Cerebellar cortex (tissue), 1 donor: ENCODE data around the gene RAB44.

ENCODE experiments used
- DNase-seq: peaks from one replicate; pipeline ENCODE4 v3.0.0-alpha.2; 2015; ENCODE audit warnings: low spot score

RAB44 gene

DNA sequence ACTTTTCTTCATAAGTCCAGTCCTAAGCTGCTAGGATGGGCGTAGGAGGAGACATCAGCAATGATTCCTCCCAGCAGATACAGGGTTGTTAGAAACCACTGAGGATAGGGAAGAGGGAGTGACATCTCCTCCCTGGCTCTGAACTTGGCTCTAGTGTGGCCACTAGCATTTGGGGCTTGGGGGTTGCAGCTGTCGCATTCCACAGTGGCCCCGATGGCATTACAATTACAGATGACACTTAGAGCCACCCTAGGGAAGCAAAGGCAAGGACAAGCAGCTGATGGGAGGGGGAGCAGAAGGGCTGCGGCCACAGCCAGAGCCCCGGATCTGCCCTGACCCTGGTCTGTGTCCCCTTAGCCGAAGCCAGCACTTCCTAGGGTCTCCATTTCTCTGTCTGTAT is 28.6 kb upstream of the RAB44 start:
- no peak for DNase-seq

DNA sequence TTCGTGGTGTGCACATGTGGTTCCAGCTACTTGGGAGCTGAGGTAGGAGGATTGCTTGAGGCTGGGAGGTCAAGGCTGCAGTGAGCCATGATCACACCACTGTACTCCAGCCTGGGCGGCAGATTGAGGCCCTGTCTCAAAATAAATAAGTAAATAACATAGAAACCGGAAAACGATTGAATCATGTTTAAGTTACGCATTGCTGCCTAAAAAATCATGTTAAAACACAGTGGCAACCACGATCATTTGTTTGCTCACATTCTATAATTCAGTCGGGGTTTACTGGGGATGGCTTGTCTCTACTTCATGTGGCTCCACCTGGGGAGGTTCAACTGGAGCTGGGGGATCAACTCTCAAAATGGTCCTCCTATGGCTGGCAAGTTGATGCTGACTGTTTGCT is 27.4 kb upstream of the RAB44 start:
- no peak for DNase-seq

DNA sequence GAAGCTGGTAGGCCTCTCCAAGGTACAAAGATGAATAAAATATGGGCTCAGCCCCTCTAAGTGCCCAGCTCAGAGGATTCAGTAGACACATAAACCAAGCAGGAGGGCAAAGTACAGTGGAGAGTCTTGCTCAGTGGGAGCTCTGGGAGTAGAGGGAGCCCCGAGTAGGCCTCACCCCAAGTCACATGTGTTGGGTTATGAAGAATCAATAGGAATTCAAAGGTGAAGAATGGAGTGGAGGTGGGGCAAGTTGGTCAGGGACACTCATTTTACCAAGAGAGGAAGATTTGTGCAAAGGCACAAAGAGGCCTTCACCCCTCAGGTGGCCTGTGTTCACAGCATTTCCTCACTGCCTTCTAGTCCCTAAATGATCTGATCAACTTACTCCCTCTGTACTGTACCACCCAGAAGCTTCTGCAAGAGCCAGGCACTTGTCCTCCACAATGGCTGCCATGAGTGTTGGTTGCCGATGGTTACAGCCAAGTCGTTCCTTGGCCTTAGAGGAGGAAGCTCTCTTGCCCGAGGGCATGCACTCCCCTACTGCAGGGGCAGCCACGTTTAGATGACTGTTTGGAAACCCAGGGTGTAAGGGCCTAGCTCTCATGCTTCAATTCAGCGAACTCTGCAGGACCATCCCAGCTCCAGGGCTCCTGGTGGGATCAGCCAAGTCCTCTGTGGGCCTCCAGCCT is 25.8 kb upstream of the RAB44 start:
- no peak for DNase-seq

DNA sequence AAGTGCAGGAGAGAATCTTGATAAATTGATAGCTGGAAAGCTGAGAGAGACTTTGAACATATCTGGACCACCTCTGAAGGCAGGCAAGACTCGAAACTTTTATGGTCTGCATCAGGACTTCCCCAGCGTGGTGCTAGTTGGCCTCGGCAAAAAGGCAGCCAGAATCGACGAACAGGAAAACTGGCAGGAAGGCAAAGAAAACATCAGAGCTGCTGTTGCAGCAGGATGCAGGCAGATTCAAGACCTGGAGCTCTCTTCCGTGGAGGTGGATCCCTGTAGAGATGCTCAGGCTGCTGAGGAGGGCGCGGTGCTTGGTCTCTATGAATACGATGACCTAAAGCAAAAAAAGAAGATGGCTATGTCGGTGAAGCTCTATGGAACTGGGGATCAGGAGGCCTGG is 23.7 kb upstream of the RAB44 start:
- DNase-seq: no peak

DNA sequence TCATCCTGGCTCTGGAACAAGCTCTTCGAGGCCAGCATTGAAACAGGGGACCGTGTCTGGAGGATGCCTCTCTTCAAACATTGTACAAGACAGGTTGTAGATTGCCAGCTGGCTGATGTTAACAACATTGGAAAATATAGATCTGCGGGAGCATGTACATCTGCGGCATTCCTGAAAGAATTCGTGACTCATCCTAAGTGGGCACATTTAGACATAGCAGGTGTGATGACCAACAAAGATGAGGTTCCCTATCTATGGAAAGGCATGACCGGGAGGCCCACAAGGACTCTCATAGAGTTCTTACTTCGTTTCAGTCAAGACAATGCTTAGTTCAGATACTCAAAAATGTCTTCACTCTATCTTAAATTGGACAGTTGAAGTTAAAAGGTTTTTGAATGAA is 22.7 kb upstream of the RAB44 start:
- no peak for DNase-seq

DNA sequence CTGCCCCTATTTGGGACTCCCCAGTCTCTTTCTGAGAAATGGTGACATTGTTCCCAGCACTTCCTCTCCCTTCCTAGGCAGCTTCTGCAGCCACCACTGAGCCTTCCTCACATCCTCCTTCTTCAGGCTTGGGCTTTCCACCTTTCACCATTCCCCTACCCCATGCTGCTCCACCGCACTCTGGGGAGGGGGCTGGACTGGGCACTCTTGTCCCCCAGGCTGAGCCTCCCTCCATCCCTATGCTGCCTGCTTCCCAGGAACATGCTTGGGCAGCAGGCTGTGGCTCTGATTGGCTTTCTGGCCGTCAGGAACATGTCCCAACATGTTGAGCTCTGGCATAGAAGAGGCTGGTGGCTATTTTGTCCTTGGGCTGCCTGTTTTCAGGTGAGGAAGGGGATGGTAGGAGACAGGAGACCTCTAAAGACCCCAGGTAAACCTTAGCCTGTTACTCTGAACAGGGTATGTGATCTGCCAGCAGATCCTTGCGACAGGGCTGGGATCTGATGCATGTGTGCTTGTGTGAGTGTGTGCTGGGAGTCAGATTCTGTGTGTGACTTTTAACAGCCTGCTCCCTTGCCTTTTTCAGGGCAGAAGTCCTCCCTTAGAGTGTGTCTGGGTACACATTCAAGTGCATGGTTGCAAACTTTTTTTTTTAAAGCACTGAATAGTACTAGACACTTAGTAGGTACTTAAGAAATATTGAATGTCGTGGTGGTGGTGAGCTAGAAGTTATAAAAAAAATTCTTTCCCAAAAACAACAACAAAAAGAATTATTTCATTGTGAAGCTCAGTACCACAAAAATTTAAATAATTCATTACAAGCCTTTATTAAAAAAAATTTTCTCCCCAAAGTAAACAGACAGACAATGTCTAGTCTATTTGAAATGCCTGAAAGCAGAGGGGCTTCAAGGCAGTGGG is 21.2 kb upstream of the RAB44 start:
- DNase-seq: no peak

DNA sequence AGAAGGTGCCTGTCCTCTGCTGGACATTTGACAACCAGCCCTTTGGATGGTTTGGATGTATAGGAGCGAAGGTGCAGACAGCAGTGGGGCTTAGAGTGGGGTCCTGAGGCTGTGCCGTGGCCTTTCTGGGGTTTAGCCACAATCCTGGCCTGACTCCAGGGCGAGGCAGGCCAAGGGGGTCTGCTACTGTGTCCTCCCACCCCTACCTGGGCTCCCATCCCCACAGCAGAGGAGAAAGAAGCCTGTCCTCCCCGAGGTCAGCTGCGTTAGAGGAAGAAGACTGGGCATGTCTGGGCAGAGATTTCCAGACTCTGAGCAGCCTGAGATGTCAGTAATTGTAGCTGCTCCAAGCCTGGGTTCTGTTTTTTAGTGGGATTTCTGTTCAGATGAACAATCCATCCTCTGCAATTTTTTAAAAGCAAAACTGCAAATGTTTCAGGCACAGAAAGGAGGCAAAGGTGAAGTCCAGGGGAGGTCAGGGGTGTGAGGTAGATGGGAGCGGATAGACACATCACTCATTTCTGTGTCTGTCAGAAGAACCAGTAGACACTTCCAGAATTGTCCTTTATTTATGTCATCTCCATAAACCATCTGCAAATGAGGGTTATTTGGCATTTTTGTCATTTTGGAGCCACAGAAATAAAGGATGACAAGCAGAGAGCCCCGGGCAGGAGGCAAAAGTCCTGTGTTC is 20.4 kb upstream of the RAB44 start:
- no peak for DNase-seq

DNA sequence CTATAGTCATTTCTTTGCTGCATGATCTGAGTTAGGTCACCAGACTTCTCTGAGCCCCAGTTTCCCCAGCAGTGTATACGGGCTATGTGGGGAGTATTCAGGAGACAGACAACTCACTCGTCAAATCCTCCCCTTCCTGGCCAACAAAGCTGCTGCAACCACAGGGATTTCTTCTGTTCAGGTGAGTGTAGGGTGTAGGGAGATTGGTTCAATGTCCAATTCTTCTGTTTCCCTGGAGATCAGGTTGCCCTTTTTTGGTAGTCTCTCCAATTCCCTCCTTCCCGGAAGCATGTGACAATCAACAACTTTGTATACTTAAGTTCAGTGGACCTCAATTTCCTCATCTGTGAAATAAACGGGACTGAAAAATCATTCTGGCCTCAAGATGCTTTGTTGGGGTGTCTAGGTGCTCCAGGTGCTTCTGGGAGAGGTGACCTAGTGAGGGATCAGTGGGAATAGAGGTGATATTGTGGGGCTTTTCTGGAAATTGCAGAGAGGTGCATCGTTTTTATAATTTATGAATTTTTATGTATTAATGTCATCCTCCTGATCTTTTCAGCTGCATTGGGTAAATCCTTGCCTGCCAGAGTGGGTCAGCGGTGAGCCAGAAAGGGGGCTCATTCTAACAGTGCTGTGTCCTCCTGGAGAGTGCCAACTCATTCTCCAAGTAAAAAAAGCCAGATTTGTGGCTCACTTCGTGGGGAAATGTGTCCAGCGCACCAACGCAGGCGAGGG is 19.7 kb upstream of the RAB44 start:
- DNase-seq: peak; percentile 61

DNA sequence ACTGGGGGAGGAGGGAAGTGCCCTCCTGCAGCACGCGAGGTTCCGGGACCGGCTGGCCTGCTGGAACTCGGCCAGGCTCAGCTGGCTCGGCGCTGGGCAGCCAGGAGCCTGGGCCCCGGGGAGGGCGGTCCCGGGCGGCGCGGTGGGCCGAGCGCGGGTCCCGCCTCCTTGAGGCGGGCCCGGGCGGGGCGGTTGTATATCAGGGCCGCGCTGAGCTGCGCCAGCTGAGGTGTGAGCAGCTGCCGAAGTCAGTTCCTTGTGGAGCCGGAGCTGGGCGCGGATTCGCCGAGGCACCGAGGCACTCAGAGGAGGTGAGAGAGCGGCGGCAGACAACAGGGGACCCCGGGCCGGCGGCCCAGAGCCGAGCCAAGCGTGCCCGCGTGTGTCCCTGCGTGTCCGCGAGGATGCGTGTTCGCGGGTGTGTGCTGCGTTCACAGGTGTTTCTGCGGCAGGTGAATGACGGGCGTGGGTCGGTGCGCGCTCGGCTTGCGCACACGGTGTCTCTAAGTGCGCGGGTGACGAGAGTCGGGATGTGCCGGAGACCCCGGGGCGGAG is 19.1 kb upstream of the RAB44 start, which contains the start of gene CDKN1A:
Gene CDKN1A (plus strand): TSS at position 227 of the 555 bp plus-strand sequence. CDS start 5,388 bp downstream, outside the sequence.
- peak; percentile 69 for DNase-seq

DNA sequence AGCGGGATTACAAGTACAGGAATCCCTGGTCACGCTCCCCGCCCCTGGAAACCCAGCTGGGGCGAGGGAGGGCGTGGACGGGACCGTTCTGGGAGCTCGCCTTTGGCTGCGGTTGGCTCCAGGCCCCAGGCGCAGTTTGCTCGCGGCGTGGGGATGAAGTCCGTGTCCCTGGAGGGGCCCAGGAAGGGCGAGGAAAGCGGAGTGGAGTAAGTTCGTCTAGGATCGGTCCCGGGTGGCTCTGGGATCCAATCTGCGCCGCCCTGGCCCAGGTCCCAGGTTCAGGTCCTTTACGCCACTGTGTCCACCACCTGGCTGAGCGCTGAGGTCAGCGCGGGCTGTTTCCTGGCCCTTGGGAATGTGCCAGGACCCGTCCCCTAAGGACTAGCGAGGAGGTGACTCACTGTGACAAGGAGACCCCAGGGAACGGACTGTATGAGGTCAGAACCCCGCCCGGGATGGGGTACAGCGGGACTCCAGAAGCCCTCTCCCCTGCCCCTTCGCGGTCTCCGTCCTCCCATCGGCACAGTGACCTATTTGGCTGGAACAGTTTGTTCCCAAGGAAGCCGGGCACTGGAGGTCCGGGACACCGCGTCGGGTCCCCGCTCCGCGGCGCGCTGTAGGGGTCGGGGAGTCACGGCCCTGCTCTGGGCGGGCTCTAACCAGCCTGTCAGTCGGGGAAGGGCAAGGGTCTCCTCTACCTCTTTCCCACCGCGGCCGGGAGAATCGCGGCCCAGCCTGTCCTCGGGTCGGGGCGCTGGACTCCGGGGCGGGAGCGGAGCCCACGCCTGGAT is 18.4 kb upstream of the RAB44 start:
- peak; percentile 35 for DNase-seq

DNA sequence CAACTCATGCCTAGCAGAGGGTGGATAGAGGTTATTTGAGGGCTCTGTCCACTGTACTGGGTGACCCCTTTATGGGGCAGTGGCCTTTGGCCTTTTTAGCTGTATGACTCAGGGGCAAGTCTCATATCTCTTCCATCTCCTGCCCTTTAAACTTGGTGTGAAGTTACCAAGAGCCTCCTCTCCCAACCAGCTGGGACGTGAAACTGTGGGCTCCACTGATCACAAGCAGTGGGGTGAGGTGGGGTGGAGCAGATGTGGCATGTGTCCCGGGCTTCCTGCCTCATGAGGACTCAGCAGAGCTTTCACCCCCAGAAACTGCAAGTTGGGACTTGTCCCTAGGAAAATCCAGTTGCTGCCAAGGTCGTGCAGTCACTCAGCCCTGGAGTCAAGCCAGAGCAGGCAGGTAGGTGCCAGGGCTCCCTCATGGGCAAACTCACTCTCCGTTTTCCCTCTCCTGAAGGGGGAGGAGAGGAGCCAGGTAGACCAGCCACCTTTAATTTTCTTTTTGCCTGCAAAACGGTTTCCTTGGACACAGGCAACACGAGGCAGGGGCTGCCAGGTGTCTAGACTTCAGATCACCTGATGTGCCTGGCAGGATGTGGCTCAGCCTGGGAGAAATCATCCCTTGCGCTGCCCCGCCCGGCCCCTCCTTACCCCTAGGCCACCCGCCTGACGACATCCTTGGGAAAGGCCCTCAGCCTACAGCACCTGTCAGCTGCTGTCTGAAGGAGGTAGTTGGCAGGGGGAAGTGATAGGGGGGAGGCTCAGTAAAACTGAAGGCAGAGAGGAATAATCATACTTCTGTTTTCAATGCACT is 15.1 kb upstream of the RAB44 start:
- no peak for DNase-seq

DNA sequence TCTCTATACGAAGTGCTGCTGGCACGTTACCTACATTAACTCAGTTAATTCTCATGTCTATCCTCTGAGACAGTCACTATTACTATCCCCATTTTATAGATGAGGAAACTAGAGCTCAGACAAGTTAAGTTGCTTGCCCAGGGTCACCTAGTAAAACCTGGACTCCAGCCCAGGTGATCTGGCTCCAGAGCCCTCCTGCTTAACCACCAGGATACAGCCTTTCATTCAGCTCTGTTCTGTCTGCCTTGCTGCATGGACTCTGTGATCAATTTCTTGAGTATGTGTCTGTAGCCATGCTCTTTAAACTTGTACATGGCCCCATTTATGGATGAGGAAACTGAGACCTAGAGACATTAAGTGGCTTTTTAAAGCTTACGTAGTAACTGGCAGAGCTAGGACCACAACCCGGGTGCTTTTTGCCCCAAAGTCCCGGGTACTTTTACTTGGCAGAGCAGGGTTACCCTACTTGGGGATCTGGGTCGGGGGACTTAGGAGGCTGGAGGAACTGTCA is 14.4 kb upstream of the RAB44 start:
- no peak for DNase-seq

DNA sequence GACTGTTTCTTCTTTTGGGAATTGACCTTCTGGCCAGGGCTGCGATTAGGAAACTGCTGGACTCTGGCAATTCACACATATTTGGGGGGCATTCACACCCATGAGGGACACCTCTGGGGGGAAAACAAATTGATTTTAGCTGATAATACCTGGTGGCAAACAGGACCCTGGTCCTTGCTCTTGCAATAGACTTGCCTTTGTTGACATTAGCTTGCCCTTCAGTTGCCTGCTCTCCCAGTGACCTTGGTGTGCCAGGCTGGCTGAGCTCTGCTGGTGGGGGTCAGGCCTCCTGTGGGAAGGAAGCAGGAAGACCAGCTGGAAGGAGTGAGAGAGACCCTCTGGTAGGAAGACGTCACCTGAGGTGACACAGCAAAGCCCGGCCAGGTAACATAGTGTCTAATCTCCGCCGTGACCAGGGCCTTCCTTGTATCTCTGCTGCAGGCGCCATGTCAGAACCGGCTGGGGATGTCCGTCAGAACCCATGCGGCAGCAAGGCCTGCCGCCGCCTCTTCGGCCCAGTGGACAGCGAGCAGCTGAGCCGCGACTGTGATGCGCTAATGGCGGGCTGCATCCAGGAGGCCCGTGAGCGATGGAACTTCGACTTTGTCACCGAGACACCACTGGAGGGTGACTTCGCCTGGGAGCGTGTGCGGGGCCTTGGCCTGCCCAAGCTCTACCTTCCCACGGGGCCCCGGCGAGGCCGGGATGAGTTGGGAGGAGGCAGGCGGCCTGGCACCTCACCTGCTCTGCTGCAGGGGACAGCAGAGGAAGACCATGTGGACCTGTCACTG is 13.8 kb upstream of the RAB44 start:
- DNase-seq: no peak

DNA sequence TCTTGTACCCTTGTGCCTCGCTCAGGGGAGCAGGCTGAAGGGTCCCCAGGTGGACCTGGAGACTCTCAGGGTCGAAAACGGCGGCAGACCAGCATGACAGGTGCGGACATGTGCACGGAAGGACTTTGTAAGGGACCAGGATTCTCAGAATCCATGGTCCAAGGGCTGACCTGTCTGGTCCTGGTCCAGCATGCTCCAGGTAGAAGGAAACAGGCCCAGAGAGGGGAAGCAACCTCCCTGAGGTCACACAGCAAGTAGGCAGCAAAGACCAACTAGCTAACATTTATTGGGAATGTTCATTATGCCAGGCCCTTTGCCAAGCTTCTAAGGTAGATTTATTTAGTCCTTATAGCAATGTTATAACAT is 13.2 kb upstream of the RAB44 start:
- no peak for DNase-seq

DNA sequence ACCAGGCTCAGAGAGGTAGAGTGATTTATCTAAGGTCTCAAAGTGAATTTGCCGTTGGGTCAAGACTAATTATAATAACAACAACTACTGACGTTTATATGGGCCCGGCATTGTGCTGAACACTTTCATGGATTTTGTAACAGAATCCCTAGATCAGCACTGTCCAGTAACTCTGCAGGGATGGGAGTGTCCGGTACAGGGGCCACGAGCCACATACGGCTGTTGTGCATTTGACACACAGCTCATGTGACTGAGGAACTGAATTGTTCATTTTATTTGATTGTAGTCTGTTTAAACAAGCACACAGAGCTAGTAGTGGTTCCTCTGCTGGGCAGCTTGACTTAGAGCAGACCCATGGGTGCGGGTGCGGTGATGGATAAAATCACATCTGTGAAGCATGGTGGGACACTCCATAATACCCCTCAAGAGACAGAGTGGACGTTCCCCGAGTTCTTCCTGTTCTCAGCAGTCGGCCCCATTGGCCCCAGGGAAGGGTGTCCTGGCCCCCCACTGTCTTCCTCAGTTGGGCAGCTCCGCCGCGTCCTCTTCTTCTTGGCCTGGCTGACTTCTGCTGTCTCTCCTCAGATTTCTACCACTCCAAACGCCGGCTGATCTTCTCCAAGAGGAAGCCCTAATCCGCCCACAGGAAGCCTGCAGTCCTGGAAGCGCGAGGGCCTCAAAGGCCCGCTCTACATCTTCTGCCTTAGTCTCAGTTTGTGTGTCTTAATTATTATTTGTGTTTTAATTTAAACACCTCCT is 12.3 kb upstream of the RAB44 start:
- DNase-seq: no peak

DNA sequence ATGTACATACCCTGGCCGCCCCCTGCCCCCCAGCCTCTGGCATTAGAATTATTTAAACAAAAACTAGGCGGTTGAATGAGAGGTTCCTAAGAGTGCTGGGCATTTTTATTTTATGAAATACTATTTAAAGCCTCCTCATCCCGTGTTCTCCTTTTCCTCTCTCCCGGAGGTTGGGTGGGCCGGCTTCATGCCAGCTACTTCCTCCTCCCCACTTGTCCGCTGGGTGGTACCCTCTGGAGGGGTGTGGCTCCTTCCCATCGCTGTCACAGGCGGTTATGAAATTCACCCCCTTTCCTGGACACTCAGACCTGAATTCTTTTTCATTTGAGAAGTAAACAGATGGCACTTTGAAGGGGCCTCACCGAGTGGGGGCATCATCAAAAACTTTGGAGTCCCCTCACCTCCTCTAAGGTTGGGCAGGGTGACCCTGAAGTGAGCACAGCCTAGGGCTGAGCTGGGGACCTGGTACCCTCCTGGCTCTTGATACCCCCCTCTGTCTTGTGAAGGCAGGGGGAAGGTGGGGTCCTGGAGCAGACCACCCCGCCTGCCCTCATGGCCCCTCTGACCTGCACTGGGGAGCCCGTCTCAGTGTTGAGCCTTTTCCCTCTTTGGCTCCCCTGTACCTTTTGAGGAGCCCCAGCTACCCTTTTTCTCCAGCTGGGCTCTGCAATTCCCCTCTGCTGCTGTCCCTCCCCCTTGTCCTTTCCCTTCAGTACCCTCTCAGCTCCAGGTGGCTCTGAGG is 11.5 kb upstream of the RAB44 start:
- DNase-seq: no peak

DNA sequence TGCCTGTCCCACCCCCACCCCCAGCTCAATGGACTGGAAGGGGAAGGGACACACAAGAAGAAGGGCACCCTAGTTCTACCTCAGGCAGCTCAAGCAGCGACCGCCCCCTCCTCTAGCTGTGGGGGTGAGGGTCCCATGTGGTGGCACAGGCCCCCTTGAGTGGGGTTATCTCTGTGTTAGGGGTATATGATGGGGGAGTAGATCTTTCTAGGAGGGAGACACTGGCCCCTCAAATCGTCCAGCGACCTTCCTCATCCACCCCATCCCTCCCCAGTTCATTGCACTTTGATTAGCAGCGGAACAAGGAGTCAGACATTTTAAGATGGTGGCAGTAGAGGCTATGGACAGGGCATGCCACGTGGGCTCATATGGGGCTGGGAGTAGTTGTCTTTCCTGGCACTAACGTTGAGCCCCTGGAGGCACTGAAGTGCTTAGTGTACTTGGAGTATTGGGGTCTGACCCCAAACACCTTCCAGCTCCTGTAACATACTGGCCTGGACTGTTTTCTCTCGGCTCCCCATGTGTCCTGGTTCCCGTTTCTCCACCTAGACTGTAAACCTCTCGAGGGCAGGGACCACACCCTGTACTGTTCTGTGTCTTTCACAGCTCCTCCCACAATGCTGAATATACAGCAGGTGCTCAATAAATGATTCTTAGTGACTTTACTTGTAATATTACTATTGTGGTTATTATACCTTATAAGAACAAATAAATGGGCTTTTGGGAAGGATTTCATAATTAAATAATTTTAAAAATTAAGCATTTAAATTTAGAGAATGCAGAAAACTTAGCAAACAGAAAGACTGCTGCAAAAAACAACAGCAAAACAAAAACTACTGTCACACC is 10.7 kb upstream of the RAB44 start:
- DNase-seq: no peak
